SU-DHL-6 (cell line): ENCODE data around the gene C19orf53.

ENCODE experiments used
- CTCF ChIP-seq: fragments of 200-600 bp; sonication (generic); IDR thresholded peaks from one replicate; pipeline ENCODE4 v1.5.1; 2017; ENCODE audit warnings: antibody characterized with exemption, mild to moderate bottlenecking, low read length, moderate library complexity; ENCODE audit not compliant: insufficient read depth, poor library complexity, severe bottlenecking
- EZH2phosphoT487 ChIP-seq: fragments of 200-600 bp; sonication (generic), shearing (Covaris generic); conservative IDR thresholded peaks from 2 replicates; pipeline ENCODE4 v1.6.1; 2018; ENCODE audit warnings: mild to moderate bottlenecking, antibody characterized with exemption, low read length, moderate library complexity, mixed read lengths

DNA sequence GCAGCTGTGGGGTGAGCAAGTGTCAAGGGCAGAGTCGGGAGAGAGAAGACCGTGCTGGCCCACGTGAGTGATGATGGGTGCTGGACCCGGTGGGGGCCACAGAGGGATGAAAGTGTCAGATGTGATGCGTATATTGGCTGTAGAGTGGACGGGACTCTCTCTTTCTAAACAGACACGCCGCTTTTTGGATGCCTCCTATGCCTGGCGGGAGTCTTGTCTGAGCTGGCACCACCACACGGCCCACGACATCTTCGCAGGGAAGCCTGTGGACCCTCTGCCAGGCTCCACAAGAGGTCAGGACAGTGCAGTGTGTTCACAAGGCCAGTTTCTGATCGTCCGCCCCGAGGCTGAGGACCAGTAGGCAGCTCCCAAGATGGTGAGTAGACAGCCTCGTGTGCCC, 22.8 kb upstream of the C19orf53 start:
- TF ChIP-seq CTCF (no peak), EZH2phosphoT487 (no peak)
